ENCODE measurements around the gene CACNA1A. TPM values are rescaled to one million over a fixed set of nuclear protein-coding genes. Genes with fewer than 3 reads are reported as not detected.

CACNA1A gene
- total RNA-seq, 1 experiment from 2014 or later = 0.85 TPM

- Mint-ChIP-seq H3K4me1 (ENCODE audit: low read depth, unreplicated experiment) (no peaks in the 10 kb centered on the region), H3K27me3 (ENCODE audit: unreplicated experiment) (peaks cover 68% of the 10 kb centered on the region), H3K27ac (ENCODE audit: unreplicated experiment) (no peak overlapping the region), H3K9me3 (ENCODE audit: low read depth, unreplicated experiment) (peaks cover 3% of the 10 kb centered on the region), H3K36me3 (ENCODE audit: insufficient read depth, unreplicated experiment) (no peaks in the 10 kb centered on the region), H3K4me3 (ENCODE audit: low read depth, unreplicated experiment) (no peak overlapping the region)
- intact Hi-C loops (cut with micrococcal nuclease; ENCODE audit: unreplicated experiment) = no loop called here
- no TSS peak for BruUV-seq (replicated peaks)
- DNase-seq = no peak
- CTCF ChIA-PET = no interaction called here
- TF ChIP-seq, protein P1, sequence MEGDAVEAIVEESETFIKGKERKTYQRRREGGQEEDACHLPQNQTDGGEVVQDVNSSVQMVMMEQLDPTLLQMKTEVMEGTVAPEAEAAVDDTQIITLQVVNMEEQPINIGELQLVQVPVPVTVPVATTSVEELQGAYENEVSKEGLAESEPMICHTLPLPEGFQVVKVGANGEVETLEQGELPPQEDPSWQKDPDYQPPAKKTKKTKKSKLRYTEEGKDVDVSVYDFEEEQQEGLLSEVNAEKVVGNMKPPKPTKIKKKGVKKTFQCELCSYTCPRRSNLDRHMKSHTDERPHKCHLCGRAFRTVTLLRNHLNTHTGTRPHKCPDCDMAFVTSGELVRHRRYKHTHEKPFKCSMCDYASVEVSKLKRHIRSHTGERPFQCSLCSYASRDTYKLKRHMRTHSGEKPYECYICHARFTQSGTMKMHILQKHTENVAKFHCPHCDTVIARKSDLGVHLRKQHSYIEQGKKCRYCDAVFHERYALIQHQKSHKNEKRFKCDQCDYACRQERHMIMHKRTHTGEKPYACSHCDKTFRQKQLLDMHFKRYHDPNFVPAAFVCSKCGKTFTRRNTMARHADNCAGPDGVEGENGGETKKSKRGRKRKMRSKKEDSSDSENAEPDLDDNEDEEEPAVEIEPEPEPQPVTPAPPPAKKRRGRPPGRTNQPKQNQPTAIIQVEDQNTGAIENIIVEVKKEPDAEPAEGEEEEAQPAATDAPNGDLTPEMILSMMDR (IDR thresholded peaks at IDR 0.05; ENCODE audit: unreplicated experiment) = no peak
Observed at GRCh38 chr19:13315495-13315894, 190.8 kb downstream of the CACNA1A start.

- H3K4me1 Mint-ChIP-seq (ENCODE audit: low read depth, unreplicated experiment) = no peaks in the 10 kb centered on the region
- H3K27ac Mint-ChIP-seq (ENCODE audit: unreplicated experiment) = no peak overlapping the region
- H3K4me3 Mint-ChIP-seq (ENCODE audit: low read depth, unreplicated experiment) = no peak overlapping the region
- H3K9me3 Mint-ChIP-seq (ENCODE audit: low read depth, unreplicated experiment) = peaks cover 3% of the 10 kb centered on the region
- no peak for DNase-seq
- BruUV-seq (replicated peaks) = no TSS peak
- H3K27me3 Mint-ChIP-seq (ENCODE audit: unreplicated experiment) = peaks cover 65% of the 10 kb centered on the region
- no peaks in the 10 kb centered on the region for H3K36me3 Mint-ChIP-seq (ENCODE audit: insufficient read depth, unreplicated experiment)
- intact Hi-C loops (cut with micrococcal nuclease; ENCODE audit: unreplicated experiment) = no loop called here
- CTCF ChIA-PET = no interaction called here
- TF ChIP-seq, protein P1 (IDR thresholded peaks at IDR 0.05; ENCODE audit: unreplicated experiment) = no peak
Observed at GRCh38 chr19:13314761-13315160, 191.5 kb downstream of the CACNA1A start.

GRCh38 chr19:13313875-13314274 lies 192.4 kb downstream of the CACNA1A start:
- TF ChIP-seq, protein P1 (IDR thresholded peaks at IDR 0.05; ENCODE audit: unreplicated experiment) = no peak
- Mint-ChIP-seq H3K27ac (ENCODE audit: unreplicated experiment) (no peak overlapping the region), H3K4me3 (ENCODE audit: low read depth, unreplicated experiment) (no peak overlapping the region), H3K9me3 (ENCODE audit: low read depth, unreplicated experiment) (no peaks in the 10 kb centered on the region), H3K27me3 (ENCODE audit: unreplicated experiment) (peaks cover 56% of the 10 kb centered on the region), H3K36me3 (ENCODE audit: insufficient read depth, unreplicated experiment) (no peaks in the 10 kb centered on the region), H3K4me1 (ENCODE audit: low read depth, unreplicated experiment) (no peaks in the 10 kb centered on the region)
- DNase-seq = no peak
- CTCF ChIA-PET = no interaction called here
- intact Hi-C loops (cut with micrococcal nuclease; ENCODE audit: unreplicated experiment) = no loop called here
- no TSS peak for BruUV-seq (replicated peaks)

- no peaks in the 10 kb centered on the region for H3K4me1 Mint-ChIP-seq (ENCODE audit: low read depth, unreplicated experiment)
- intact Hi-C loops (cut with micrococcal nuclease; ENCODE audit: unreplicated experiment) = no loop called here
- H3K27me3 Mint-ChIP-seq (ENCODE audit: unreplicated experiment) = peaks cover 35% of the 10 kb centered on the region
- no peaks in the 10 kb centered on the region for H3K9me3 Mint-ChIP-seq (ENCODE audit: low read depth, unreplicated experiment)
- TF ChIP-seq, protein P1 (IDR thresholded peaks at IDR 0.05; ENCODE audit: unreplicated experiment) = no peak
- no peak overlapping the region for H3K27ac Mint-ChIP-seq (ENCODE audit: unreplicated experiment)
- BruUV-seq (replicated peaks) = no TSS peak
- CTCF ChIA-PET = no interaction called here
- no peak for DNase-seq
- no peaks in the 10 kb centered on the region for H3K36me3 Mint-ChIP-seq (ENCODE audit: insufficient read depth, unreplicated experiment)
- no peak overlapping the region for H3K4me3 Mint-ChIP-seq (ENCODE audit: low read depth, unreplicated experiment)
Observed at GRCh38 chr19:13309864-13310263, 196.4 kb downstream of the CACNA1A start.
